ENCODE results near the gene POMT1.
"Not testable (repeated sequence)": the region's sequence is repeated elsewhere in the genome, so short reads cannot be mapped to it uniquely, and the experiment has no call there.

POMT1 gene

GRCh38 chr9:131528886-131529505 is 26.3 kb downstream of the POMT1 start:
- DNase-seq: no peak

- DNase-seq: no peak
Measured at GRCh38 chr9:131529597-131530545, 27.2 kb downstream of the POMT1 start.

GRCh38 chr9:131530546-131530919 is 27.8 kb downstream of the POMT1 start:
- peak; percentile 68 for DNase-seq

GRCh38 chr9:131530920-131531832 is 28.5 kb downstream of the POMT1 start, which contains the start of gene UCK1:
UCK1 (minus strand) TSS chr9:131531263; CDS start chr9:131531174, 89 bp downstream.
- peak; percentile 86 for DNase-seq

- DNase-seq: no peak
Measured at GRCh38 chr9:131534721-131535237, 32.1 kb downstream of the POMT1 start.

- no peak for DNase-seq
Measured at GRCh38 chr9:131537946-131538345, 35.2 kb downstream of the POMT1 start.

GRCh38 chr9:131539223-131539923 is 36.7 kb downstream of the POMT1 start:
- no peak for DNase-seq

GRCh38 chr9:131543141-131543540 is 40.4 kb downstream of the POMT1 start:
- DNase-seq: no peak

- DNase-seq: no peak
Measured at GRCh38 chr9:131545003-131545785, 42.5 kb downstream of the POMT1 start, which contains the start of gene PRRT1B. PRRT1B (plus strand) TSS chr9:131545523; CDS start chr9:131545616, 93 bp downstream.

- DNase-seq: no peak
Measured at GRCh38 chr9:131545786-131546335, 43.1 kb downstream of the POMT1 start.

GRCh38 chr9:131546336-131547084 is 43.8 kb downstream of the POMT1 start:
- no peak for DNase-seq

- not testable (repeated sequence) for DNase-seq
Measured at GRCh38 chr9:131549186-131549585, 46.5 kb downstream of the POMT1 start.

GRCh38 chr9:131550465-131550864 is 47.7 kb downstream of the POMT1 start:
- DNase-seq: not testable (repeated sequence)

GRCh38 chr9:131552030-131552429 is 49.3 kb downstream of the POMT1 start:
- DNase-seq: no peak

GRCh38 chr9:131554087-131554842 is 51.5 kb downstream of the POMT1 start:
- no peak for DNase-seq

GRCh38 chr9:131554843-131555351 is 52.2 kb downstream of the POMT1 start:
- DNase-seq: no peak

GRCh38 chr9:131555841-131556673 is 53.3 kb downstream of the POMT1 start:
- no peak for DNase-seq

Measured in activated CD8-positive, alpha-beta memory T cell treated with anti-CD3 and anti-CD28 coated beads, Interleukin-2, amount 50 U/mL, for 48 hours (primary cell).